ENCODE data around the gene SIL1. TPM values are rescaled to one million over a fixed set of nuclear protein-coding genes. Genes with fewer than 3 reads are reported as not detected.
A peak's percentile ranks its signal among the peaks of the same experiment; 100 is the strongest.

SIL1 gene
- total and polyA plus RNA-seq, 7 donors, result 7.8 to 60.8 (median 33.0) TPM

GRCh38 chr5:138950421-138951031, 247.6 kb downstream of the SIL1 start:
- peaks cover 0 to 38% (median 37%) of the 10 kb centered on the region in 4 donors for H3K4me1 ChIP-seq
- 93 to 94% methylated on average over 14 of the region's 14 CpGs for WGBS, 2 donors
- H3K4me3 ChIP-seq, result no peak overlapping the region
- TF ChIP-seq CTCF (IDR thresholded peaks at IDR 0.05) (no peak), POLR2A (IDR thresholded peaks at IDR 0.05) (no peak), EP300 (IDR thresholded peaks at IDR 0.05) (no peak), POLR2AphosphoS5 (IDR thresholded peaks at IDR 0.05) (no peak)
- H3K27me3 ChIP-seq, result no peaks in the 10 kb centered on the region
- peaks cover 0 to 20% (median 10%) of the 10 kb centered on the region in 4 donors for H3K36me3 ChIP-seq
- no peaks in the 10 kb centered on the region for H3K9me3 ChIP-seq
- intact Hi-C loops (cut with DNase I), result loop anchor here (10.0 kb wide), 1 partner anchor 314 kb away; no protein-coding TSS in a partner anchor
- peak; percentile 30 for DNase-seq
- no peak overlapping the region for H3K27ac ChIP-seq

GRCh38 chr5:138949988-138950387, 248.2 kb downstream of the SIL1 start:
- Histone ChIP-seq H3K4me1 (peaks cover 0 to 38% (median 32%) of the 10 kb centered on the region in 4 donors), H3K9me3 (no peaks in the 10 kb centered on the region), H3K27me3 (no peaks in the 10 kb centered on the region), H3K27ac (no peak overlapping the region), H3K36me3 (peaks cover 0 to 20% (median 10%) of the 10 kb centered on the region in 4 donors), H3K4me3 (no peak overlapping the region)
- no peak for TF ChIP-seq POLR2AphosphoS5 (IDR thresholded peaks at IDR 0.05)
- TF ChIP-seq CTCF (IDR thresholded peaks at IDR 0.05), result no peak
- no peak for TF ChIP-seq POLR2A (IDR thresholded peaks at IDR 0.05)
- TF ChIP-seq EP300 (IDR thresholded peaks at IDR 0.05), result no peak
- DNase-seq, result peak; percentile 56
- WGBS, 2 donors, result 96 to 98% methylated on average over 3 of the region's 3 CpGs
- intact Hi-C loops (cut with DNase I), result loop anchor here (10.0 kb wide), 1 partner anchor 315 kb away; no protein-coding TSS in a partner anchor

- intact Hi-C loops (cut with DNase I), result no loop called here
- Histone ChIP-seq H3K27ac (no peak overlapping the region), H3K27me3 (no peaks in the 10 kb centered on the region), H3K4me1 (peaks cover 0 to 30% (median 24%) of the 10 kb centered on the region in 4 donors), H3K36me3 (peaks cover 0 to 20% (median 10%) of the 10 kb centered on the region in 4 donors), H3K9me3 (no peaks in the 10 kb centered on the region), H3K4me3 (no peak overlapping the region)
- peak; percentile 44 for DNase-seq
- 91 to 95% methylated on average over 4 of the region's 4 CpGs for WGBS, 2 donors
- TF ChIP-seq EP300 (IDR thresholded peaks at IDR 0.05) (no peak), POLR2AphosphoS5 (IDR thresholded peaks at IDR 0.05) (no peak), POLR2A (IDR thresholded peaks at IDR 0.05) (no peak), CTCF (IDR thresholded peaks at IDR 0.05) (no peak)
These were observed 249.0 kb downstream of the SIL1 start for GRCh38 chr5:138949223-138949574.

GRCh38 chr5:138948471-138949222, 249.5 kb downstream of the SIL1 start:
- Histone ChIP-seq H3K36me3 (peaks cover 0 to 20% (median 10%) of the 10 kb centered on the region in 4 donors), H3K4me1 (peaks cover 0 to 24% (median 19%) of the 10 kb centered on the region in 4 donors), H3K4me3 (no peak overlapping the region), H3K27me3 (no peaks in the 10 kb centered on the region), H3K9me3 (no peaks in the 10 kb centered on the region), H3K27ac (no peak overlapping the region)
- intact Hi-C loops (cut with DNase I), result no loop called here
- 87 to 94% methylated on average over 23 of the region's 23 CpGs for WGBS, 2 donors
- TF ChIP-seq POLR2AphosphoS5 (IDR thresholded peaks at IDR 0.05) (no peak), POLR2A (IDR thresholded peaks at IDR 0.05) (no peak), CTCF (IDR thresholded peaks at IDR 0.05) (no peak), EP300 (IDR thresholded peaks at IDR 0.05) (no peak)
- DNase-seq, result peak; percentile 50
